ENCODE measurements around the gene PTGR1.
"Not testable (repeated sequence)": the region's sequence is repeated elsewhere in the genome, so short reads cannot be mapped to it uniquely, and the experiment has no call there.

PTGR1 gene

DNA sequence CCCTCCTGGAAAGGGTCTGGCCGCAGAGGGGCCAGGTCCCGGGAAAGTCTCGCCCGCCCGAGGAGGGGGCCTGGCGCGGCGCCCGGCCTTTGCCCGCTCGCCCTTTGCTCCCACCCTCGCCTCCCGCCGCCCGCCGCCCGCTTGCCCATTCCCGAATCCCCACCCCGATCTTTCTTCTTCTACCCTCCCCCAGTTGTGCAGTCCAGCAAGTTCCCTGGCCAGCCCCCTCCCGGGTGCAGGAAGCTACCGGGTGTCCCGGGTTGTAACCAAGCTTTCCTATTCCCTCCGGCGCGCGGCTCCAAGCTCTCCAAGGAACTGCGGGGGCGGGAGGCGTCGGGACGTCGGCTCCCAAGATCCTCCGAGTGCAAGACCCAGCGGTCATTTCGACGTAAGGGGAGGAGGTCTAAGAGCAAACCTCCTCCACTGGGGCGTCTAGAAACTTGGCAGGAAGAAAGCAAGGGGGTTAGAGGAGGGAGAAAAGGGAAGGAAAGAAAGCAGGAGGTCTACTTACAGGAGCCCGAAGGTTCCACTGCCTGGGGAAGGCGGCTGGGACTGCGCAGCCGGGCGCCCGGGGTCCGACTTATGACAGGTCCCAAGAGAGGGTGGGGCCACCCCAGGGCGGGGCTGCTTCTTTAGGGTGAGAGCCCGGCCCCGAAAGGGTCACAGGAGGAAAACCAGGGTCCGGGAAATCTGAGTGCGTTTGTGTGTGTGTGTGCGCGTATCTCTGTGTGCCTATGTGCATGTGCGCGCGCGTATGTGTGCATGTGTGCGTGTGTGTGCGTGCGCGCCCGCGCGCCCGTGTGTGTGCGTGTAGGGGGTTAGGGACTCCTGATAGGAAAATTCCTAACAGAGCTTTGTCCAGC lies at the start of gene PTGR1:
TSS of gene PTGR1 (minus strand) at position 556 of the 863 bp plus-strand sequence. CDS start 2,225 bp downstream, outside the sequence.
- peak; percentile 51 for DNase-seq

GRCh38 chr9:111649016-111649415 lies 49.6 kb upstream of the PTGR1 start:
- DNase-seq: no peak

DNA sequence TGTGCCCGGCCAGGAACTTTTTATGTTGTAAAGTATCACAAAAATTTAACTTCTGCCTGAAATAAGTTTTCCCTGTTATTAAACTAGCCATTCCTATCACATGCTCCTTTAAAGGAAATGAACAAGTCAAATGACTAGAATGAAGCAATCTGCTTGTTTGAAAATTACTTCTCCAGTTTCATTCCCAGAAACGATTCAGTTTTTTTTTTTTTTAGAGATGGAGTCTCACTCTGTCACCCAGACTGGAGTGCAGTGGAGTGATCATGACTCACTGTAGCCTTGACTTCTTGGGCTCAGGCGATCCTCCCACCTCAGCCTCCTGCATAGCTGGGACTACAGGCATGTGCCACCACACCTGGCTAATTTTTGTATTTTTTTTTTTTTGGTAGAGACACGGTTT lies 48.6 kb upstream of the PTGR1 start:
- DNase-seq: no peak

DNA sequence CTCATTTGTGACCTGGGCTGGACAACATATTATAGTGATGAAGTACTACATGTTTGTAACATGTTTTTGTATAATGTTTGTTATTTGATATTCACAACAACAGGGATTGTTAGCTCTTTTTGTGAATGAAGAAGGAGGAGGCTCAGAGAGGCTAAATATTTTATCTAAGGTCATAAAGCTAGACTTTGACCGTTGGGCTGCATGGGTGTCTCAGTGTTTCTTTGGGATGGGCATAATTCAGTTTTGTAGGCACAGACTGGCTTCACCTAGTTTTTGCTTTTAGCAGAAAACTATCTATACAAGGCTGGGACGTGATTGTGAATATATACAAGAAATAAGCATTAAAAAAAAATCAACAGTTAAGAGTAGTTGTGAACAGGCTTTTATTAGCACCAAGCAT lies 47.0 kb upstream of the PTGR1 start:
- DNase-seq: no peak

GRCh38 chr9:111645806-111646205 lies 46.4 kb upstream of the PTGR1 start:
- DNase-seq: no peak

- DNase-seq: no peak
Observed at GRCh38 chr9:111644195-111644772, 44.8 kb upstream of the PTGR1 start.

DNA sequence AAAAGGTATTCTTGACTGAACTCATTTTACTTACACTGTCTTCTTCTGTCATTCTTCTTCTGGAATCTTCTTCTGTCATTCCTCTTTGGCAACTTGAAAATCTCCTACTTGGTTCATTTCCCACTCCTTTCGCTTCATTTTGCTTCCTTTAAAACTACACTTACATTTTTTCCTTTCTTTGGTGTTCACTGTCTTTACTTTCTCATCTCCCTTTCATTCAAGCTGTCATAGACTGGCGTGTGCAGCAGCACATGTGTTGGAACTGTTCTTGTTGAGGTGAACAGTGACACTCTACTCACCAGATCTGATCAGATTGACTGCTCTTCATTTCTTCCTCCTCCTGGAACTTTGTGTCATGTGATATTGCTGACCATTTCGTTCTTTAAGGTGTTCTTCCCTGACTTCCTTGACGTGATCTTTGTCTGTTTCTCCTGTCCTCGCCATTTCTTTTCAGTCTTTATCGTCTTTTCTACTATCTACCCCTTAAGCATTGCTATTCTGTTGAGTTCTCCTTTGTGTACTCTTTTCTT lies 38.0 kb upstream of the PTGR1 start:
- DNase-seq: no peak

GRCh38 chr9:111634860-111635259 lies 35.4 kb upstream of the PTGR1 start:
- DNase-seq: no peak

GRCh38 chr9:111633389-111633736 lies 33.9 kb upstream of the PTGR1 start:
- no peak for DNase-seq

DNA sequence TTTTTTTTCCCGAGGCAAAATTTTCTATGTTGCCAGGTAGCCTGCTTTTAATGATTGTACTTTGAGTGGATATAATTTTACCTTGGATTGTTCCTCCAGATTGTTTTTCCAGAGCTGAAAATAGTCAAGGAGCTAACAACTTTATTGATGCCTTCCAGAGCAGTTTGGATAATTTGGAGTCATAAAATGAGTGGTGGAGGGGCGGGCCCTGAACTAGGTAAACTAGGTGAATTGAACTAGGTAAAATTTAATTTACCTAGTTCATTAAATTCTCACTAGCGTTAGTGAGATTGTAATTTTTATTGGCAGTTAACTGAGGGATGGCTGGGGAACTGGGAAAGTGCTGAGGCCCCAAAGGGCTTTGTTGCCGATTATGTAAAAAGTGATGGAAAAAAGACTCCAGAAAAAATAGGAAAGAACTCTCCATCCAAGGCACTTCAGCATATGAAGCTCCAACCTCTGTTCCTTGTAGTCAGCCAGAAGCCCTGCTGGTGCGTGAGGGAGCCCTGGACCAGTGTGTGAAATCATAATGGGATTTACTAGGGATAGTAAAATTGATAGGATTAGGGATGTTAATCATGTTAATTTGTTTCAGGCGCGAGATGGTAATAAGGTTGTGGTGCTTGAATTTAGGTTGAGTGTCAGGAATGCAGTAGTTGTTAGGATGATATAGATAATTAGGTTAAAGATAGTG lies 33.4 kb upstream of the PTGR1 start:
- no peak for DNase-seq

GRCh38 chr9:111632060-111632459 lies 32.6 kb upstream of the PTGR1 start:
- no peak for DNase-seq

DNA sequence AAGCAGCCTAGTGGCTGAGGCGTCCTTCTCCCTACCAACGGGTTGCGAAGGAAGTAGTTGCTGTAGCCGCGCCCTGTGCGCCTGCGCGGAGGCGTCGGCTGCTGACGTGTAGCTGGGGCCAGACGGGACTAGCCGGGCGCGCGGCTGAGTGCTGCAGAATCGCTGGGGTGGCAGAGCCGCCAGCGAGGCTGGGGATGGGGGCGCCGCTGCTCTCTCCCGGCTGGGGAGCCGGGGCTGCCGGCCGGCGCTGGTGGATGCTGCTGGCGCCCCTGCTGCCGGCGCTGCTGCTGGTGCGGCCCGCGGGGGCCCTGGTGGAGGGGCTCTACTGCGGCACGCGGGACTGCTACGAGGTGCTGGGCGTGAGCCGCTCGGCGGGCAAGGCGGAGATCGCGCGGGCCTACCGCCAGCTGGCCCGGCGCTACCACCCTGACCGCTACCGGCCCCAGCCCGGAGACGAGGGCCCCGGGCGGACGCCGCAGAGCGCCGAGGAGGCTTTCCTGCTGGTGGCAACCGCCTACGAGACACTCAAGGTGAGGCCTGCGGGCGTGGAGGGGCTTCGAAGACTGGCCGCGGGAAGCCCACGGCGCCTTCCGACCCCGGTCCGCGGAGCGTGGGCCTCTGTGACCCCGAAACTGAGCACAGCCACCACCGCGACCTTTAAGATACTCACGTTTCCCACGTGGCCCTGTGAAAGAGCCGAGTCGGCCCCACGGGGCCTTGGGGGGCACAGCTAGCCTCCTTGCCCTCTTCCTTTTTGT lies 31.9 kb upstream of the PTGR1 start, which contains the start of gene DNAJC25:
TSS of gene DNAJC25 (plus strand) at position 121 of the 758 bp plus-strand sequence. CDS start at position 195, 74 bp downstream.
- peak; percentile 96 for DNase-seq

- no peak for DNase-seq
Observed at GRCh38 chr9:111630964-111631213, 31.4 kb upstream of the PTGR1 start.

DNA sequence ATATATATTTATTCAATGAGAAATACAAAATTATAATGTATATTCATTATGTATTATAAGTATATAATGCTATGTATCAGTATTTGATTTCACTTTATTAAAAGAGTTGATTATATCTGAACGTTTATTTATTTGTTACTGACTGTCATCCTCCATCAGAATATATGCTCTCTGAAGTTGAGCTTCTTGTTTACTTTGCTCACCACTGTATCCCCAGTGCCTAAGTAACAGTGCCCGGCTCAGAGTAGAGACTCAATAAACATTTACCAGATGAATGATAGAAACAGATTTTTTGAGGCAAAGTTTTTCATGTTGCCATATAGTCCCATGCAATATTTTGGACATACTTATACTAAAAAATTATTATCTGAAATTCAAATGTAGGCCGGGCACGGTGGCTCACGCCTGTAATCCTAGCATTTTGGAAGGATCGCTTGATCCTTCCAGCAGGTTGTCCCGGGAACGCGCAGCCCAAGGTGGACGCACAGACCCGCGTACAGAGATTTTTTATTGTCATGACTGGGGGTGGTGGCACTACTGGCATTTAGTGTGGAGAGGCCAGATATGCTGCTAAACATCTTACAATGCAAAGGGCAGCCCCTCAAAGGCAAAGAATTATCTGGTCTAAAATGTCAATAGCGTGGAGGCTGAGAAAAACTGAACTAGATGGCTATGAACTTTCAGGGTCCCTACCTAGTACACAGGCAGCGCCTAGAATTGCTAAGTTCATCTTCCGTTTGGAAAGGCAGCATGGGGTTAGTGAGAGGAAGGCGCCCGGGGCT lies 30.9 kb upstream of the PTGR1 start:
- DNase-seq: no peak

GRCh38 chr9:111628411-111628810 lies 29.0 kb upstream of the PTGR1 start:
- no peak for DNase-seq

DNA sequence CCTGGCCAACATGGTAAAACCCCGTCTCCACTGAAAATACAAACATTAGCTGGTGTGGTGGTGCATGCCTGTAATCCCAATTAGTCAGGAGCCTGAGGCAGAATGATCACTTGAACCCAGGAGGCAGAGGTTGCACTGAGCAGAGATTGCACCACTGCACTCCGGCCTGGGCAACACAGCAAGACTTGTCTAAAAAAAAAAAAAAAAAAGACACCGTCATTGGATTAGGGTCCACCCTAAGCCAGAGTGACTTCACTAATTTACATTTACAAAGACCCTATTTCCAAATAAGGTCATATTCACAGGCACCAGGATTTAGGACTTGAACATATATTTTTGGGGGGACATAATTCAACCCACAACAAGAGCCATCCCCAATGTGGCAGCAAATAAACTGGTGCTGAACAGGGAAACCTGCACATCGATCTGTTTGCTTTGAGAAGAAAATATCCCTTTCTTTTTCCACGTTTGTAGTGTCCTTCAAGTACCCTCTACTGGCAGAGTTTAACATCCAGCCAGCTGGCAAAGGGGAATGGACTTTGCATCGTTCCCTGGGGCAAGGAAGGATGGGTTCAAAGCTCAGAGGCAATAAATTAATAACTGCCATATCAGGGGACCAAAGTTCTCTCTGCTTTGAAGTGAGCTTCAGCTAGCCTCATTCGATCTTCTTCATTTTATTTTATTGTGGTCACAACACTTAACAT lies 28.0 kb upstream of the PTGR1 start:
- DNase-seq: no peak

DNA sequence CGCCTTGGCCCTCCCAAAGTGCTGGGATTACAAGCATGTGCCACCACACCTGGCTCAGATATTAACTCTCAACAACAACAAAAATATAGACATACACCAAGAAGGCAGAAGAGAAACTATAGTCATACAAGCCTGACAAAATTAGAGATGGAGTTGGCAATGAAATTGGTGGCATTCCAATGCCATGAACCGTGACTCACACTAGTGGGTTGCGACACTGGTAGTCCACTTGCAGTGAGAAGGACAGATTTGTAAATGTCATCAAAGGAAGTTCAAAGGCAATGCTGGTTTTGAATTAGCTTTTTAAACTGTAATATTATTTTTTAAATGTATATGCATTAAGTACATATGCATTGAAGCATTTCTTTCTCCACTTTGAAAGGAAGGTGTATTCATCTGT lies 23.2 kb upstream of the PTGR1 start:
- DNase-seq: no peak

DNA sequence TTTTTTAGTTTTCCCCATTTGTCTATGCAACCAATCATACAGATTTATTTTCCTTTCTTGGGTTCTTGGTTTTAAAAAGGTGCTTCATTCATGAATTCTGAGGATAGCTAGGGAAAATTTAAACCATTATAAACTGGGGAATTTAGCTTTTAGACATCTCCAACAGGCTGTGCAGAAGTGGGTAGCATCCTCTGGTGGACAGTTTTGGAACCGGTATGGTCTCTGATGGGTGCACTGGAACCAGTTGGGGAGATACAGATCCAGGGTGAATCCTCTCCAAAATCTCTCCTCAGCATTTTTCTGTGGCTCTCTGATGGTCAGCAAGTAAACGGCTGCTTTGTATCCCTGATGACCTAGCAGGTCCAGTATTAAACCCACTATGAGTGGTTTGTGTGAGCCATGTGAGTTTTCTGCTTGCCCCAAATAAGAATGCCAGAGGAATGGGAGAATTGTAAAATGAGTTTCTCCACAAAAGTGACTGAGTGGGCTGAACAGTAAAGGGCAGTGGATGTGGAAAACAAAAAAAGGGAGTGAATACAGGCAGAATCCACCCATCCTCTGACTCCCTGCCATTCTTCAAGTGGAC lies 22.5 kb upstream of the PTGR1 start:
- no peak for DNase-seq

DNA sequence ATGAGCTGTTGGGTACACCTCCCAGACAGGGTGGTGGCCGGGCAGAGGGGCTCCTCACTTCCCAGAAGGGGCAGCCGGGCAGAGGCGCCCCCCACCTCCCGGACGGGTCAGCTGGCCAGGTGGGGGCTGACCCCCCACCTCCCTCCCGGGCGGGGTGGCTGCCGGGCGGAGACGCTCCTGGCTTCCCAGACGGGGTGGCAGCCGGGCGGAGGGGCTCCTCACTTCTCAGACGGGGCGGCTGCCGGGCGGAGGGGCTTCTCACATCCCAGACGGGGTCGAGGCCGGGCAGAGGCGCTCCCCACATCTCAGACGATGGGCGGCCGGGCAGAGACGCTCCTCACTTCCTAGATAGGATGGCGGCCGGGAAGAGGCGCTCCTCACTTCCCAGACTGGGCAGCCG lies 17.9 kb upstream of the PTGR1 start:
- not testable (repeated sequence) for DNase-seq

GRCh38 chr9:111615928-111616327 lies 16.5 kb upstream of the PTGR1 start:
- DNase-seq: no peak

DNA sequence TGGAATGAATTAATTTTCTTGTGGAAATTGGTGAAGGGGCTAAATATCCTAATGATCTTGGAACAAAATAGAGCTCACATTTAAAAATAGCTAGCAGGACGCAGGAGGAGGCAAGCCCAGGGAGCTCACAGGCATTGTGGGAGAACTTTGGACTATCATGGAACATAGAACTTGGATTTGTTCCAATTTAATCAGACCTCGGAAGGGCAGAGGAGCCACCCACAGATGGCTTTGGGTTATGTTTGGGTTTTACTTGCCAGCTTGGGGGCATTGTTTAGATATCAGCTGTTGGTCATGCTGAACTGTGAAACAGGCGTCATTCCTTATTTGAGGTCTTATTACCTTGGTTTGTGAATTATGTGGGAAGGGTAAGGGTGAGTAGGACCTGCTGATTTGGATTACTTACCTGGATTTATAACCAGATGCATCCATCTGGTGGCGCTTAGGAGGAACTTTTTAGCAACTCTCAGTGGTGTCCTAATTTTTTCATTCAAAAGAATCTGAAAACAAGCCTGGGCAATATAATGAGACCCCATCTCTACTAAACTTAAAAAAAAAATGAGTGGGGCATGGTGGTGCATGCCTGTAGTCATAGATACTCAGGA lies 14.1 kb upstream of the PTGR1 start:
- peak; percentile 49 for DNase-seq

Measured in DMS 273 treated with DMSO at 0.1 percent for 48 hours (cell line).